Measurements from ENCODE around the gene SIPA1.

Gene SIPA1, protein sequence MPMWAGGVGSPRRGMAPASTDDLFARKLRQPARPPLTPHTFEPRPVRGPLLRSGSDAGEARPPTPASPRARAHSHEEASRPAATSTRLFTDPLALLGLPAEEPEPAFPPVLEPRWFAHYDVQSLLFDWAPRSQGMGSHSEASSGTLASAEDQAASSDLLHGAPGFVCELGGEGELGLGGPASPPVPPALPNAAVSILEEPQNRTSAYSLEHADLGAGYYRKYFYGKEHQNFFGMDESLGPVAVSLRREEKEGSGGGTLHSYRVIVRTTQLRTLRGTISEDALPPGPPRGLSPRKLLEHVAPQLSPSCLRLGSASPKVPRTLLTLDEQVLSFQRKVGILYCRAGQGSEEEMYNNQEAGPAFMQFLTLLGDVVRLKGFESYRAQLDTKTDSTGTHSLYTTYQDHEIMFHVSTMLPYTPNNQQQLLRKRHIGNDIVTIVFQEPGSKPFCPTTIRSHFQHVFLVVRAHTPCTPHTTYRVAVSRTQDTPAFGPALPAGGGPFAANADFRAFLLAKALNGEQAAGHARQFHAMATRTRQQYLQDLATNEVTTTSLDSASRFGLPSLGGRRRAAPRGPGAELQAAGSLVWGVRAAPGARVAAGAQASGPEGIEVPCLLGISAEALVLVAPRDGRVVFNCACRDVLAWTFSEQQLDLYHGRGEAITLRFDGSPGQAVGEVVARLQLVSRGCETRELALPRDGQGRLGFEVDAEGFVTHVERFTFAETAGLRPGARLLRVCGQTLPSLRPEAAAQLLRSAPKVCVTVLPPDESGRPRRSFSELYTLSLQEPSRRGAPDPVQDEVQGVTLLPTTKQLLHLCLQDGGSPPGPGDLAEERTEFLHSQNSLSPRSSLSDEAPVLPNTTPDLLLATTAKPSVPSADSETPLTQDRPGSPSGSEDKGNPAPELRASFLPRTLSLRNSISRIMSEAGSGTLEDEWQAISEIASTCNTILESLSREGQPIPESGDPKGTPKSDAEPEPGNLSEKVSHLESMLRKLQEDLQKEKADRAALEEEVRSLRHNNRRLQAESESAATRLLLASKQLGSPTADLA

GRCh38 chr11:65637794-65638419 lies at the start of gene SIPA1:
TSS of gene SIPA1 (plus strand) at chr11:65638101. CDS start at chr11:65640922, 2,821 bp downstream.
- peak; percentile 76 for DNase-seq
- in situ Hi-C loops (cut with MboI; ENCODE audit: low pct_unique_long_range_greater_than_20kb, low sequenced_read_pairs): no loop called here

DNA sequence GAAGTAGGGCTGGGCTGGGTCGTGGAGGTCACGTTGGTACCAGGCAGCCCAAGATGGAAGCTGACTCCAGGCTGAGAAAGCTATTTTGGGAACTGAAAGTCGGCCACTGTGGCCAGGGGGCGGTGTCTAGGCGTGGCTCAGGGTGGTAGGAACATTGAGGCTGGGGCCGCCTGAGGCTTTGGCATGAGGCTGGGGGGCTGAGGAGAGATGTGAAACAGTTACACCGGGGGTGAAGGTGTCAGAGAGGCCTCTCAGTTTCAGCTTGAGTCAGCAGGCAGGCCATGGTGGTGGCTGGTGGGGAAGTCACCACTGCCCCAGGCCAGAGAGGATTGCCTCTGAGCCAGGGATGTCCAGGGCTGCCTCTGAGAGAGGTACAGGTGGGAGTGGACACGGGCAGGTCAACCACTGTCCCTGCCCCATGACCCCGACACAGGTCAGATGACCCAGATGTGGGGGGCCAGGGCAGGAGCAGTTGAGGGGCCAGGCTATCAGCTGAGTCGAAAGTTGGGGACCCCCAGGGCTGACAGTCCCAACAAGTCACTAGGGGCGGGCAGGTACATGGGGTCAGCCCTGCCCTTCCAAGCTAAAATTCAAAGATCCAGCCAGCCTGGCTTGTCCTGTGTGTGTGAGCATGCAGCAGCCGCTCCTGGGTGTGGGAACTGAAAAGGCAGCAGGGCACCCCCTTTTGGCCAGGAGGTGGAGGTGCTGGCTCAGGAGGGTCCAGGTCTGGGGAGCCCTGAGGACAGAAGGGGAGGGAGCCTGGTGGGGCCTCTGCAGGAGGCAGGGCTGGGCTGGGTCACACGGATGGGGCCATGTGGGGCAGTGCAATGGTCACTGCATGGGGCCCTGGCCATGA lies 49.5 kb upstream of the SIPA1 start:
- peak; percentile 78 for DNase-seq
- in situ Hi-C loops (cut with MboI; ENCODE audit: low pct_unique_long_range_greater_than_20kb, low sequenced_read_pairs): no loop called here

DNA sequence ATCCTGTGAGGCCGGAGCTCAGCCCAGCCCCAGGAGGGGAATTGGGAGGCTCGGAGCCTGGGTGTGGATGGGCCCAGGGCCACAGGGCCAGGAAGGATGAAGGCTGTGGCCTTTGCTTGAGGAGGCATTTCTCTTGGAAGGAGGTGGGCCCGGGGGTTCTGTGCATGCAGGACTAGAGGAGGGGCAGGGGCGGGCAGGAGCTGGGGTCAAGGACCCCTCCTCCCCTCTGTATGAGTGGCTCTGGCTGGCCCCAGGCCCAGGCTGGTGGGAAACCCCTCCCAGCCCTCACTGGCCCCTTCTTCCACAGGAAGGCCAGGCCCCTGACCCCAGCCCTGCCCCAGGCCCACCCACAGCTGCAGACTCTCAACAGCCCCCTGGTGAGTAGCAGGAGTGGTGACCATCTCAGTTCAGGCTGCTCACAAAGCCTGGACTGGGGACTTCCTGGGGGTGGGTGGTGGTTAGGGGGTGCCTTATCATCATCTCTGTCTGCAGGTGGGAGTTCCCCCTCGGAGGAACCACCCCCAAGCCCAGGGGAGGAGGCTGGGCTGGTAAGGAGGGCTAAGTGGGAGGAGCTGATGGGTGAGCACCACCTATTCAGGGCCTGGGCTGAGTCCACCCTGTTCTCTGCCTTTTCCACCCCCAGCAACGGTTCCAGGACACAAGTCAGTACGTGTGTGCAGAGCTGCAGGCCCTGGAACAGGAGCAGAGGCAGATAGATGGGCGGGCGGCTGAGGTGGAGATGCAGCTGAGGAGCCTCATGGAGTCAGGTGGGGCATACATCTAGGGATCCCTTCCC lies 48.3 kb upstream of the SIPA1 start:
- no peak for DNase-seq

GRCh38 chr11:65590240-65590738 lies 47.6 kb upstream of the SIPA1 start:
- in situ Hi-C loops (cut with MboI; ENCODE audit: low pct_unique_long_range_greater_than_20kb, low sequenced_read_pairs): no loop called here
- no peak for DNase-seq

More for the DNA sequence above, 48.3 kb upstream of the SIPA1 start:
- in situ Hi-C loops (cut with MboI; ENCODE audit: low pct_unique_long_range_greater_than_20kb, low sequenced_read_pairs): no loop called here

- in situ Hi-C loops (cut with MboI; ENCODE audit: low pct_unique_long_range_greater_than_20kb, low sequenced_read_pairs): no loop called here
- DNase-seq: no peak
Observed at GRCh38 chr11:65591939-65592857, 45.7 kb upstream of the SIPA1 start.

- no peak for DNase-seq
- in situ Hi-C loops (cut with MboI; ENCODE audit: low pct_unique_long_range_greater_than_20kb, low sequenced_read_pairs): no loop called here
Observed at GRCh38 chr11:65592858-65593517, 44.9 kb upstream of the SIPA1 start.

- DNase-seq: peak; percentile 48
- in situ Hi-C loops (cut with MboI; ENCODE audit: low pct_unique_long_range_greater_than_20kb, low sequenced_read_pairs): no loop called here
Observed at GRCh38 chr11:65593518-65594414, 44.1 kb upstream of the SIPA1 start.

DNA sequence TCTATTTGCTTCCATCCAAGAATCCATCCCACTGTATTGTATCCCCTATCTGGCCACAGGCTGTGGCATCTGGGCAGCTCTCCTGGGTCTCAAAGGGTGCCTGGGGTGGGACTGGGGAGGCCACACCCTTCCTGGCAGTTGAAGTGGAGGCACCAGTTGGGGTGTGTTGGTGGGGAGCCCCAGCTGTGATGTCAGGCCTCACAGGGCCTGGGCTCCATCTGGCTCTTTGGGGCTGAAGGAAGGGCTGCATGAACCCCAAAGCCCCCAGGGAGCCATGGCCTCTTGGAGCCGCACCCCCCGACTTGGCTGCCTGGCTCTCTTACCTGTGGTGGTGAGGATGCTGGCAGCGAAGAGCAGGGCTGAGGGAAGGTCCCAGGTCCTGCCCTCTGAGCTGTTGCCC lies 42.8 kb upstream of the SIPA1 start:
- in situ Hi-C loops (cut with MboI; ENCODE audit: low pct_unique_long_range_greater_than_20kb, low sequenced_read_pairs): no loop called here

DNA sequence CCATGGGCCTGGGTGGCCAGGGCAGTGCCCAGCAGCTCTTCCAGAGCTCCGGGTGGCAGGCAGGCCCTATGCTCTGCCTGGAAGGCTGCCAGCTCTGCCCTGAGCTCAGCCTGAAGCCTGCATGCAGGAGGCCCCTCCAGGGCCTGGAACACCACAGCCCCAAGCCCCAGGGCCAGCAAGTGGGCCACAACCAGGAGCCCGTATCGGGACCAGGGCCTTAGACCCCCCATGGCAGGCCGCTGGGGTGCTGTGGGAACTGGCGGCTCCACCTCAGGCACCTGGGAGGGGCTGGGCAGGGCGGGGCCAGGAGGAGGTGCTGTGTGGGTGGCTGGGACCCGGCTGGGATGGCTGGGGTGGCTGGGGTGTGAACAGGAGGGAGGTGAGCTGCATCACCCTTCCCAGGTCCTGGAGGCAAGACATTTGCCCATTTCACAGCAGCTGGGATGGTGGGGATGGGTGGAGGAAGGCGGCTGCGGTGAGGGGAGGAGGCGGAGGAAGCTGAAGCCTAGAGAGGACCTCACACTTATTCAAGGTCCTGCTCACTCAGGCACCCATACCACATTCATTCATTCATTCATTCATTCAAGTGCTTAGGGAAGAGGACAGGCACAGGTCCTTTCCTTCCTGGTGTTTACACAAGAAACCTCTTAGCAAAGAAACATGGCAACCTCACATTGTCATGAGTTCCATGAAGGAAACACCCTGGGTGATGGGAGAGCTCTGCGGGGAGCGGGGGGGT lies 42.2 kb upstream of the SIPA1 start, which contains the start of gene KCNK7:
Gene KCNK7 (minus strand): TSS at position 258 of the 739 bp plus-strand sequence. CDS start 28 bp downstream, at position 230.
- DNase-seq: no peak
- in situ Hi-C loops (cut with MboI; ENCODE audit: low pct_unique_long_range_greater_than_20kb, low sequenced_read_pairs): no loop called here

More for the DNA sequence above, 42.8 kb upstream of the SIPA1 start:
- DNase-seq: no peak

DNA sequence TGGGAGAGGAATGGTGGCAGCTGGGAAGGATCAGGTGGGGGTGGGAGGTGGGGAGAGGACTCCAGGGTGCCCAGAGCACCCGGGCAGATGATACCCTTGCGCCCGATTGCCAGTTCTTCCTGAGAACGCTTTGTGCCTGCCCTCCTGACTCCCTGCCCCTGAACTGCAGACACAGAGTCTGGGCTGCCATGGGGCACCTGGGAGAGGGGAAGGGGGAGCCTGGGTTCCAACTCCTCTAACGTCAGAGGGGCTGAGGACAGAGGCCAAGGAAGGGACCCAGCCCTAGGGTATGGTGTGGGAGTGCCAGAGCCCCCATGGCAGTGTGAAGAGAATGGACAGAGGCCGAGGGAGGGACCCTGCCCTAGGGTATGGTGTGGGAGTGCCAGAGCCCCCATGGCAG lies 41.4 kb upstream of the SIPA1 start:
- DNase-seq: no peak
- in situ Hi-C loops (cut with MboI; ENCODE audit: low pct_unique_long_range_greater_than_20kb, low sequenced_read_pairs): no loop called here

GRCh38 chr11:65598258-65598699 lies 39.6 kb upstream of the SIPA1 start:
- in situ Hi-C loops (cut with MboI; ENCODE audit: low pct_unique_long_range_greater_than_20kb, low sequenced_read_pairs): no loop called here
- DNase-seq: no peak

GRCh38 chr11:65599216-65599954 lies 38.5 kb upstream of the SIPA1 start:
- in situ Hi-C loops (cut with MboI; ENCODE audit: low pct_unique_long_range_greater_than_20kb, low sequenced_read_pairs): no loop called here
- no peak for DNase-seq

DNA sequence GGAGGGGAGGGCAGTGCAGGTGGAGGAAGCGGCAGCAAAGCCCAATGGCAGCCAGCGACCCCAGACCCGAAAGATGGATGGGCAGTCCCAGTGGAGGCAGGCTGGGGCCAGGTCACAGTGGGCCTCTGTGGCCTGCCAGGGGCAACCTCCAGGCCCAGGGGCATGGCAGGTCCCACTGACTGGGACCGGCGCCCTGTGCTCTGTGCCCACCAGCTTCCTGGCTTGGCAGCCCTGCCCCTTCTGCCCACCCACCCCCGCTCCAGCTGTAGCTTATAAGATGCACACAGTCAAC lies 38.0 kb upstream of the SIPA1 start:
- in situ Hi-C loops (cut with MboI; ENCODE audit: low pct_unique_long_range_greater_than_20kb, low sequenced_read_pairs): no loop called here
- DNase-seq: no peak

GRCh38 chr11:65604258-65604657 lies 33.6 kb upstream of the SIPA1 start:
- no peak for DNase-seq
- in situ Hi-C loops (cut with MboI; ENCODE audit: low pct_unique_long_range_greater_than_20kb, low sequenced_read_pairs): no loop called here
